Jurkat, Clone E6-1 (cell line): Measurements from ENCODE around the gene DOCK1.
A peak's percentile ranks its signal among the peaks of the same experiment; 100 is the strongest.

Source experiments
- DNase-seq: peaks from one replicate; pipeline ENCODE4 v3.0.0-alpha.2; 2011; ENCODE audit warnings: low read depth, low spot score
- H3K4me3 ChIP-seq: 2 replicates; pipeline ENCODE4 v1.5.1; 2011; ENCODE audit warnings: mild to moderate bottlenecking, low read length, control low read depth, moderate library complexity

Gene DOCK1

DNA sequence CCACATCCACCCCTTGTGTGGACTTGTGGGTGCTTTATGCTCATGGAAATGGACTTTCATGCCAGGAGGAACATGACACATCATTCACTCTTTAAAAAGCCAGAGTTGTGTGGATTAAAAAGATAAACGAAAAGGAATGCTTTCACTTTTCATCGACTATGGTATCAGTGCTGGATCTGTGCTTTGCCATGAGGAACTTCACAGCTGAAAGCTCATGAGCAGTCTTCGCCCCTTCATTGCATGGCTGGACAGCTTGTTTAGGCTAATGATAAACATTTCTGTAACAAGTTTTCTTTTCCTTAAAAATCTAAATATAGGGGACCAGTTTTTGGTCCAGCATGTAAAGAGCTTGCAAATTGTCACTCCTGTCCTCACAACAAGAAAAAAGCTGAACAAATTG is 470.2 kb downstream of the DOCK1 start:
- no peak for DNase-seq
- no peak overlapping the region for H3K4me3 ChIP-seq

DNA sequence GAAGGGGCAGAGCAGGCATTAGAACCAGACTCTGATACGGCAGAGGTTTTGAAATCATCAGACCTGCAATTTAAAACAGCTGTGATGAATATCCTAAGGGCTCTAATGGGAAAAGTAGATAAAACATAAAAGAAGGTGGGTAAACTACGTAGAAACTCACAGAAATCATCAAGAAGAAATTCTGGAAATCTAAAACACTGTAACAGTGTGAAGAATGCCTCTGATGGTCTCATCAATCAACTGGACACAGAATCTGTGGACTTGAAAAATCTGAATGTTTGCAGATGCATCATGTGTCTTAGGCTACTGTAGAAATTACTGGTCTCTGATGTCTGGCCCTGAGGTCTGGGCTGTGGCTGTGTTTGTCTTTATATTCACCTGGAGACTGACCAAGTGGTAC is 470.8 kb downstream of the DOCK1 start:
- H3K4me3 ChIP-seq: no peak overlapping the region
- DNase-seq: no peak

- DNase-seq: no peak
- no peak overlapping the region for H3K4me3 ChIP-seq
Measured at GRCh38 chr10:127378628-127379027, 473.4 kb downstream of the DOCK1 start.

- H3K4me3 ChIP-seq: no peak overlapping the region
- no peak for DNase-seq
Measured at GRCh38 chr10:127384532-127384931, 479.3 kb downstream of the DOCK1 start.

DNA sequence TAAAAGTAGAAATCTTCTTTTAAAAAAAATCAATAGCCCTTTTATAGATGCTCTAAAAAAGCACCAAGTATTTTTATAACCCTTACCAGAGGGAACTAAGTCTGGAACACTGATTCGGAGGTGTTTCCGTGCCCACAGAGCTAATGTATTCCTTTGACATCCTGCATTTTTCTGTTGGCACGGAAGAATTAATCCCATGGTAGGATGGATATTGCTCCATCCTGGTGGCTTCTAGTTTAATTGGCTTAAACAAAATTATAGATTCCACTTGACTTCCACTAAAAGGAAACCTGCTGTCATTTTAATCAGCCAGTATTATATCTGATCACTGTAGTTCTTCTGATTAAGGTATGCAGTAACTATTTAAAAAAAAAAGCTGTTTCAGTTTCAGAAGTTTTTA is 479.8 kb downstream of the DOCK1 start:
- H3K4me3 ChIP-seq: no peak overlapping the region

DNA sequence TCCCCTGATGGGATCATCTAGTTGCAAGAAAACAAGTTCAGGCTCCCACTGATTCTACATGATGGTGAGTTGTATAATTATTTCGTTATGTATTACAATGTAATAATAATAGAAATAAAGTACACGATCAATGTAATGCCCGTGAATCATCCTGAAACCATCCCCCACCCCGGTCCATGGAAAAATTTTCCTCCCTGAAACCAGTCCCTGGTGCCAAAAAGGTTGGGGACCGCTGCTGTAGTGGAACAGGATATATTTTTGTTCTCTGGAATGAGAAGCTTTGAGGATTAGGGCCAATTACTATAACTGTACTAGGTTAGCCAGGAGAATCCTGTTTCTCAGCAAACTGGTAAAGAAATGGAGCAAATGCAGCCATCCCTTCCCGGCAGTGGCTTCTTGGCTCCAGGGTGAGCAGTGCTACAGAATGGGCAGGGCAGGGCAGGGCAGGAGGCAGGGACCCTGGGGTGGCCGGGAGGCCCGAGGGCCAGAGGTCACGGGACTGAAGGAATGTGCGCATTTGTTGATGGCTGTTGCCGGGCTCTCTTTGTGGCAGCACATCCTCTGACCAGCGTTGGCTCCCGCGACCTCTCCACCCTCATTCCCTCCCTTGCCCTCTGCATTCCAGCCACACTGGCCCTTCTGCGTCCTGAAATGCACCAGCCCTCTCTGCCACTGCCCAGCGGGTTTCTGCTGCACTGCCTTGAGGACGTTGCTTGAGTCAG is 481.5 kb downstream of the DOCK1 start:
- DNase-seq: no peak
- no peak overlapping the region for H3K4me3 ChIP-seq

More for the DNA sequence above, 479.8 kb downstream of the DOCK1 start:
- no peak for DNase-seq

DNA sequence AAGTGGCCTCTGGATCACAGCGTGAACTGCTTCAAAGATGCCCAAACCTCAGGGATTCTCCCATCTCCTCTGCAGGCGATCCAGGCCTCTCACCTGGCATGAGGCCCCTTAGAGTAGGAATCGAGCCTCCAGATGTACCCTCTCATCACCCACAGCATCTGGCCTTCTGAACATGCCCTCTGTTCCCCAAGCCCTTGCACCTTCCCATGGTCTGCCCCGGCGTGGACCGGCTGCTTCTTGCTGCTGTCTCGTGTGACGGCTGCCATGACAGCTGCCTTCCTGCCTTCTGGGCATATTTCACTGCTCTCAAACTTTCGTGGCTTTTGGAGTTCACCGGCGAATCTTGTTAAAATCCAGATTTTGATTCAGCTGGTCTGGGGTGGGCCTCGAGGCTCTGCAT is 486.6 kb downstream of the DOCK1 start:
- no peak for DNase-seq
- H3K4me3 ChIP-seq: no peak overlapping the region

- no peak for DNase-seq
- H3K4me3 ChIP-seq: no peak overlapping the region
Measured at GRCh38 chr10:127392351-127393235, 487.4 kb downstream of the DOCK1 start.

DNA sequence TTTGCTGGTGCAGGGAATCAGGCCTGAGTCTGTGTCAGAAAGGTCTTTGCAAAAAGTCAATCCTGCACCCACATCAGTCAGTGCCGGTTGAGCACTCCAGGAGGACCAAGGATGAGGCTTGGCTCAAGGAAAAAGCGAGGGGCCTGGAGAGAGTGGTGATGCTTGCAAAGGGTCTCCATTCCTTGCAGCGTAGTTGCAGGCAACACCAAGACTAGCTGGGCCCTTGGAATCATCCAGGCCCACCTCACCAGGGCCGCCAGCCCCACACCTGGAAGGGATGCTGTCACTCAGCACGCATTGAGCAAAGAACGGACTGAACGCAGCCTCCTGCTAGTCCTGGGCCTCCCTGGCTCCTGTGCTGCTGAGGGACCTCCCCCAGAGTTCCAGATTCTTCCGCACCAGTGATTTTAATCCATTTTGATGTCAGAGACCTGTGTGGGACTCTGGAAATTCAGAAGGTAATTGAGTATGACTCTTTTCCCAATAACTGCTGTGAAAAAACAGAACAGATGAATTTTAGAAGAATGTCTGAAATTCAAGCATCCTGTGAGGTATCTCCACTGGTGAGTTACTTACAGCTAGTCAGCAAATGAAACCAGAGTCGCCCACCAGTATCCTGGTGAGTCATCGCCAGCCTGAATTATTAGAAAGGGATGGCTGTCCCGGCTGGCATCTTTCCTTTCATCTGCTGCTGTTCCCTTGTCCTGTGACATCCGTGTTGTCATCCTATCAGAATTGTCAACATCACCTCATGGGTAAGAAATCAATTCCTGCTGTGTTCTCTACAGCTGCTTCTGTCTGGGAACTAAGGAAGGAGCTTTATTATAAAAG is 493.1 kb downstream of the DOCK1 start:
- H3K4me3 ChIP-seq: no peak overlapping the region
- no peak for DNase-seq

GRCh38 chr10:127398971-127399365 is 493.7 kb downstream of the DOCK1 start:
- DNase-seq: no peak
- H3K4me3 ChIP-seq: no peak overlapping the region

DNA sequence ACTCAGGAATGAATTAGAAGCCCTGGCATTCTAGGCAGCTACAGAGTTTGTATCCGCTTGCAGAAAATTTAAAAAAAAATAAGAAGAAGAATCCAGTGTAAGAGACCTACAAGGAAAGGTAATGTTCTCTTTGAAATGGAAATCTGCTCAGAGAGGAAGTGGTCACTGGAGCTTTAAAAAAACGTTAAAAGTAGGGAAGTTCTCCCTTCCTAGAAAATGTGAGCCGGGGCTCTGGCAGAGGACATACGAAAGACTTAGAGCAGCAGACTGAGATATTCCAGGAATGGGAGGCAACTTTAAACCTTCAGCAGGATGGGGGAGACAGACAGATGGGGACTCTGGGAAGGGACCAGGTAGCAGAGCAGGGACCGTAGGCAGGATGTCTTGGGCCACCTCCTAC is 494.4 kb downstream of the DOCK1 start:
- H3K4me3 ChIP-seq: no peak overlapping the region
- DNase-seq: no peak

DNA sequence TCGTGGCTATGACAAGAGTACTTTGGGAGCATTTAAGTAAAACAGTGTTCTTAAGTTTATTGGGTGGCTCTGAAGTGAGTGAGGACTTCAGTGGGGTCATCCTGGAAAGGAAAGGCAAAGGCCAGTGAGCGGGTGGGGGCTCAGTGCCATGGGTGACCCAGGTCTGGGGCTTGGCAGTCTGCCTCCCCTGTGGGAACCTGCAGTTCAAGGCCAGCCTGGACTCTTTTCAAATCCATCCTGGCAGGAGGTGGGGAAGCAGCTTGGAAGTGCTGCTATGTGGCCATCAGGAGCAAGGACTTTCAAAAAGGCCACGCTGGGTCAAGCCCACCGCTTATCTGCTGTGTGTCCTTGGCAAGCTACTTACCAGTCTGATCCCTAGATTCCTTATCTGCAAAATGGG is 495.0 kb downstream of the DOCK1 start:
- DNase-seq: no peak
- no peak overlapping the region for H3K4me3 ChIP-seq

DNA sequence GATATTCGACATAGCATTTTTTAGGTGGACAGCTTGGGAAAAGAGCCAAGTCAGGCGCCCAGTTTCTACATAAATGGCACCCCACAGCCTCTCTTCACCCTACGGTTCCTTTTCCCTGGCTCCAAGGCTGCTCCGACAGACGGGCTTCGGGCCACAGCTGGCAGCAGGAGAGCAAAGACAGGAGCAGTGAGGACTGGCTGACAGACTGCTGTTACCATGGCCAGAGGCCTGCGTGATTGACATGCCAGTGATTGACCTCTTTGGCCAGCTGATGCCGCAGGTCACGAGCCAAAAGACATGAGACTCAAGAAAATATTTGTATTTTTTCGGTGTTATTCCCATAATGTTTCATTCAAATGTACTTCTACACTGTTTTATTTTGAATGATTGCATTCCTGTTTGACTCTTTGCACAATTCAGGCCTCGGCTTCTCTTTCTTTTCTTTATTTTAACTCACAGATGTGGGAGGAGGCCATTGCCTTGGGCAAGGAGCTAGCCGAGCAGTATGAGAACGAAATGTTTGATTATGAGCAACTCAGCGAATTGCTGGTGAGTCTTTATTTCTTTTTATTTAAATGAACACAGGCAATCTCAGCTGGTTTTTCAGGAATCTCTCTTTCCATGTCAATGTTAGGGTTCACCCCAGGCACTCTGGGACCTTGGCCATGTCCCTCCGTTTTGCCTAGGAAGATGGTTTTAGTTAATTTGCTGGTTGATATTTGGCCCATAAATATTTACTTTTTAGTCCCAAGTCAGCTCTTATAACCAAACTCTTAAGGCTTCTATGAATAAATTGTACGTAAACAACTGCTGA is 497.6 kb downstream of the DOCK1 start:
- H3K4me3 ChIP-seq: no peak overlapping the region
- no peak for DNase-seq

DNA sequence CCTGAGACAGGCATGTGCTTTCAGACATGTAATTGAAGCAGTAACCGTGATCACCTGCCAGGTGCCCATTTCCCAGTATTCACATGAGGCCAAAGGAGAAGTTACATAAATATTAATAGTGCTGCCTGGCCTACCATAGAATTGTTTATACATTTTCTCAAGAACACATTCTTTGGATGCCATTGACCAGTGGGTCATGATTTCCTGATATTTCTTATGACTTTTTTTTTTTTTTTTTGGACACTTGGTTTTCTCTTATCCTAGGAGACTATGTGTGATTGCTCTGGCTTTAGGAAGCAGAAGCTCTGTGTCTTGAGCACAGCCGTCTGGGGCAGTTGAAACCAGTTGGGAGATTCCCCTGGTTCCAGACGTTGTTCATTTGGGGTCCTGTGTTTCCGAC is 500.0 kb downstream of the DOCK1 start:
- no peak overlapping the region for H3K4me3 ChIP-seq
- DNase-seq: no peak

DNA sequence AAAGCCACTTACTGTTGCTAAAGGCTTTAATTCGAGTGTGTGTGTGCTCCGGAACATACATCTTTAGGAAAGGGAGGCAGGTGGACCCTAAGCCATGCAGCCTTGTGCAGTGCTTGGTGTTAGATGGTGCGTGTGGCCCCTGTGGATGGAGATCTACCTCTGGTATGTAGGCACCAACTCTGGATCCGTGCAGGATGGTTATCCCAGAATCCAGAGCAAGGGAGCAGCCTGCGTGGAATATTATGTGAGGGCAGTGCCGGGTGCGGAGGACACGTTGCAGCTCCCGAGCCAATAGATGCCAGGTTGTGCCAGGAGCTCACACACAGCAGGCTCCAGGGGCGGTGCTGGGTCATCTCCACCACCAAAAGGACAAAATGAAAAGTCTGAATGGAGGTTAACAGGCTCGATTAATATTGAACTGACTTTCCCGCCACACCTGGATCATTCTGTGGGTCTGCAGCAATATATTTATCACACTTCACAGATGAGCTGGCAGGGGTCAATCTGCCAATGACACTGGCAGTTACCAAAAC is 500.9 kb downstream of the DOCK1 start:
- no peak overlapping the region for H3K4me3 ChIP-seq
- DNase-seq: no peak

DNA sequence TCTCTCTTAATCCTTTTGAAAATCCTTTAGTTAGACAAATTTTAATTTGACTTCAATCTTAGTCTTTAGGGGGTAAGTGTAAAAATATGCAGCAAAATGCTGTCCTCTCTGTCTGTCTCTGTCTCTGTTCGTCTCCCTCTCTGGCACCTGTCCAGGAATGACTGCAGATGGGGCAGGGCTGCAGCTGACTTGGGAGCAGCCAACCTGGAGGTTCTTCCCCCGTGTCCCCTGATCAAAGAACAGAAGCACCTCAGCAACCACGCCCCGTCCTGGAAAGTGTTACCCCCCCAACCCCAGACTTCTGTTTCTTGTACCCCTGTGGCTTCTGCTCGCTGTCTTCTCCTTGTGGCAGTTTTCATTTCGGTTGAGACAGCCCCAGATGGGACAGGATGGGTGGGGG is 502.3 kb downstream of the DOCK1 start:
- H3K4me3 ChIP-seq: no peak overlapping the region
- peak; percentile 16 for DNase-seq

DNA sequence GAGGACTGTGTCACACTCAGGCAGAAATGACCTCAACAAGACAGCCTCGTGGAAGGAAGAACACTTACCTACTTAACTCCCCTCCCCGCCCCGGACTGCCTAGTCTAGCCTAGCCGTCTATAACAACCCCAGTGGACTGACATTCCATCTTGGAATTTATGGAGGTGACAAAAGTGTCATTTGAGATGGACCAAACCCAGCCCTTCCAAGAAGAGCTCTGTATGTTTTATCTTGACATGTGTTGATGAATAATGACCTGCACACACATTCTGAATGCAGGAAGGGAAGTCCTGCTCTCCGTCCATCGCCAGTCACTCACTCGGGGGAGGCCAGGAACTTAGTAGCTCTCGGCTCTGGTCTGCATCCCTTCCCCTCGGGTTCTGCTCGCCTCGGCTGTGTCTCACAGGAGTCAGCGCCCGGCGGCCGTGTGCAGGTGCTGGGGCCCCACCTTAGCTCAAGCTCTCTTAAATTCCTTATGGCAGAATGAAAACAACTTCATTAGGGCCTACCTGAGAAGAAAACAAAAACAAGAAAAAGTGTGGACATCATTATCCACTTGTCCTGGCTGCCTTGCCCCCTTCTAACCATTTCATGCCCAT is 503.0 kb downstream of the DOCK1 start:
- no peak for DNase-seq
- no peak overlapping the region for H3K4me3 ChIP-seq

GRCh38 chr10:127408733-127409132 is 503.5 kb downstream of the DOCK1 start:
- DNase-seq: no peak
- no peak overlapping the region for H3K4me3 ChIP-seq
